NB4 (cell line): Measurements from ENCODE around the gene SND1.

Experiments used
- CTCF ChIP-seq: IDR thresholded peaks from one replicate; pipeline ENCODE4 v1.5.1; 2012; ENCODE audit warnings: low read depth, low read length
- MYC ChIP-seq: IDR thresholded peaks from 2 replicates; pipeline ENCODE4 v1.6.1; 2011; ENCODE audit warnings: low read depth, low read length
- POLR2A ChIP-seq: IDR thresholded peaks from 2 replicates; pipeline ENCODE4 v1.6.1; 2011; ENCODE audit warnings: mild to moderate bottlenecking; ENCODE audit not compliant: insufficient read length; ENCODE audit errors: extremely low read depth
- TF ChIP-seq, protein P1 (sequence below): IDR thresholded peaks from 2 replicates; pipeline ENCODE4 v1.6.1; 2011; ENCODE audit warnings: low read depth, low read length

- TF ChIP-seq CTCF (no peak), POLR2A (no peak), MYC (no peak)
- TF ChIP-seq, protein P1, sequence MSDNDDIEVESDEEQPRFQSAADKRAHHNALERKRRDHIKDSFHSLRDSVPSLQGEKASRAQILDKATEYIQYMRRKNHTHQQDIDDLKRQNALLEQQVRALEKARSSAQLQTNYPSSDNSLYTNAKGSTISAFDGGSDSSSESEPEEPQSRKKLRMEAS = no peak
Observed at GRCh38 chr7:127706766-127707165, 54.8 kb downstream of the SND1 start.
